Measurements from ENCODE around the gene NEIL1. TPM values are rescaled to one million over a fixed set of nuclear protein-coding genes. Genes with fewer than 3 reads are reported as not detected.
A peak's percentile ranks its signal among the peaks of the same experiment; 100 is the strongest.

NEIL1 gene
- total and polyA plus RNA-seq, 2 of the 8 experiments (the other 6 are each of a cell fraction or from before 2014, with no cell fraction given): 10.4 to 10.9 TPM

DNA sequence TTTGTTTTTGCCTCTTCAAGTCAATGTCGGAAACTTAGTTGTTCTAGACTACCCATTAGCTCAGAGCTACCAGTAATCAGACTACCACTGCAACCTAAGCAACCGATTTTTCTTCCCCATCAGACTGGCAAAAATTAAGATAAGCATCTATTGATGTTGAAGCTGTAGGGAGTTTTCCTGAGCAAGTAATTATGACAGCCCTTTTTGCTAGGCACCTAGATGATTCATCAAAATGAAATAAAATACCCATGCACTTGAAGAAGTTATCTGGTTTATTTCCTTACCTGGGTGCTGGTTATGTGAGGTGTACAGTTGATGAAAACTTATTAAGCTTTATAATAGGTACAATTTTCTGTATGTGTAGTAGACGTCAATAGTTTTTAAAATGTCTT lies 11.5 kb upstream of the NEIL1 start:
- Histone ChIP-seq H3K56ac (replicated peaks; ENCODE audit: insufficient read length, low read depth, low read length) (no peak overlapping the region), H3K4me3 (ENCODE audit: extremely low read depth in 1 of 4, insufficient read depth in 2 of 4, low read depth in 3 of 4, low read length in 4 of 4) (peak overlapping the region; percentile 50 to 91 (median 86); a peak in 6 of 8 replicates), H2BK120ac (replicated peaks; ENCODE audit: low read depth, low read length) (no peak overlapping the region), H2AK5ac (ENCODE audit: low read depth, low read length) (no peak overlapping the region), H3K4ac (replicated peaks; ENCODE audit: insufficient read length, low read depth, low read length) (peak overlapping the region; percentile 78), H2BK20ac (ENCODE audit: low read length) (no peak overlapping the region), H2BK5ac (ENCODE audit: low read depth, low read length) (no peak overlapping the region), H4K20me1 (replicated peaks in 1 of 2; ENCODE audit: control insufficient read depth in 1 of 2, insufficient read depth in 2 of 2, low read length in 2 of 2) (no peaks in the 10 kb centered on the region), H2AFZ (ENCODE audit: low read length) (peak overlapping the region; percentile 25; the same call in 1 of the 2 replicates), H3K23me2 (ENCODE audit: low read depth, low read length) (peaks cover 8% of the 10 kb centered on the region), H4K91ac (replicated peaks; ENCODE audit: insufficient read length, low read length) (no peak overlapping the region), H3K23ac (ENCODE audit: insufficient read length) (no peak overlapping the region), H3K14ac (ENCODE audit: insufficient read length) (no peak overlapping the region), H3K36me3 (ENCODE audit: control insufficient read depth in 2 of 4, insufficient read depth in 4 of 4, low read length in 3 of 4) (peaks cover 3 to 18% (median 5%) of the 10 kb centered on the region in 4 experiments; a peak in 5 of 8 replicates), H3K79me1 (ENCODE audit: low read depth, low read length) (0 out of 2 replicates have a peak, but pooled peaks cover 2% of the 10 kb centered on the region), H3K18ac (ENCODE audit: extremely low read depth, low read length) (no peak overlapping the region), H2BK15ac (ENCODE audit: low read length) (no peak overlapping the region), H3K9me3 (ENCODE audit: insufficient read depth in 2 of 2, low read depth in 1 of 2, low read length in 1 of 2) (no peaks in the 10 kb centered on the region), H4K5ac (ENCODE audit: insufficient read length, low read depth, low read length) (no peak overlapping the region), H4K8ac (ENCODE audit: extremely low read depth, insufficient read depth, low read length) (no peak overlapping the region), H3K4me2 (ENCODE audit: insufficient read depth in 1 of 2, low read depth in 2 of 2, low read length in 2 of 2) (peak overlapping the region; percentile 84 to 97), H3K4me1 (replicated peaks in 1 of 4; ENCODE audit: control insufficient read depth in 3 of 4, insufficient read depth in 4 of 4, low read length in 3 of 4) (peaks cover 0 to 7% (median 2%) of the 10 kb centered on the region in 4 experiments; a peak in 5 of 7 replicates), H3K27me3 (replicated peaks in 1 of 4; ENCODE audit: control insufficient read depth in 3 of 4, extremely low read depth in 1 of 4, insufficient read depth in 3 of 4, low read length in 3 of 4) (no peaks in the 10 kb centered on the region; a peak in 1 of 7 replicates), H3K9ac (replicated peaks in 1 of 4; ENCODE audit: extremely low read depth in 1 of 4, low read depth in 3 of 4, low read length in 3 of 4) (peak overlapping the region in 3 of 4 experiments; percentile 26 to 54 (median 31); a peak in 3 of 7 replicates), H2BK12ac (ENCODE audit: low read depth, low read length) (no peak overlapping the region), H3K79me2 (ENCODE audit: control insufficient read depth in 1 of 2, insufficient read depth in 2 of 2, low read length in 2 of 2) (peaks cover 0 to 7% of the 10 kb centered on the region in 2 experiments; a peak in 2 of 4 replicates), H3K27ac (ENCODE audit: low read depth, low read length) (no peak overlapping the region)
- DNase-seq (ENCODE audit: low read depth in 1 of 2, low spot score in 2 of 2): no peak
- no peak for FAIRE-seq
- ChIA-PET CTCF (ENCODE audit: partially characterized antibody) (interaction anchor here (1.2 to 1.4 kb wide), 2 partner anchors 27 to 131 kb away, joined by 3 to 4 read pairs; no protein-coding TSS in a partner anchor), POLR2A (ENCODE audit: partially characterized antibody) (interaction anchor here (0.7 to 2.2 kb wide), 6 partner anchors 8 to 286 kb away, joined by 3 to 10 read pairs (median 6); partner anchors contain the start of gene NEIL1)
- TF ChIP-seq RAD21 (IDR thresholded peaks at IDR 0.05 in 1 of 2, conservative IDR thresholded peaks at IDR 0.05 in 1 of 2; ENCODE audit: low read depth in 2 of 2, low read length in 2 of 2) (no peak), SP4 (IDR thresholded peaks at IDR 0.05; ENCODE audit: low read length) (no peak), CREB1 (IDR thresholded peaks at IDR 0.05) (no peak), MAFK (IDR thresholded peaks at IDR 0.05; ENCODE audit: low read depth, low read length) (no peak), NANOG (IDR thresholded peaks at IDR 0.05; ENCODE audit: insufficient read depth, low read depth, low read length, poor library complexity, severe bottlenecking) (no peak), GABPA (IDR thresholded peaks at IDR 0.05; ENCODE audit: borderline replicate concordance, insufficient read depth, low read length) (no peak)
- WGBS, 2 experiments (ENCODE audit: extremely low coverage in 1 of 2, insufficient coverage in 1 of 2, insufficient read length in 1 of 2, insufficient replicate concordance in 2 of 2, low coverage in 1 of 2, low lambda C conversion rate in 2 of 2, missing lambda C conversion rate in 1 of 2): 65% methylated on average over 3 of the region's 3 CpGs; no CpG with 5 or more reads in 1 of the 2 experiments
